HG02943 (cell line): Measurements from ENCODE around the gene CEP290.
"Not testable (repeated sequence)": the region's sequence is repeated elsewhere in the genome, so short reads cannot be mapped to it uniquely, and the experiment has no call there.

Experiments
- ATAC-seq: cut with Tn5 transposase; IDR thresholded peaks from one replicate; pipeline ENCODE4 v1.9.1; 2021; ENCODE audit warnings: mild to moderate bottlenecking, low read depth, moderate library complexity; ENCODE audit not compliant: unreplicated experiment

Gene CEP290

DNA sequence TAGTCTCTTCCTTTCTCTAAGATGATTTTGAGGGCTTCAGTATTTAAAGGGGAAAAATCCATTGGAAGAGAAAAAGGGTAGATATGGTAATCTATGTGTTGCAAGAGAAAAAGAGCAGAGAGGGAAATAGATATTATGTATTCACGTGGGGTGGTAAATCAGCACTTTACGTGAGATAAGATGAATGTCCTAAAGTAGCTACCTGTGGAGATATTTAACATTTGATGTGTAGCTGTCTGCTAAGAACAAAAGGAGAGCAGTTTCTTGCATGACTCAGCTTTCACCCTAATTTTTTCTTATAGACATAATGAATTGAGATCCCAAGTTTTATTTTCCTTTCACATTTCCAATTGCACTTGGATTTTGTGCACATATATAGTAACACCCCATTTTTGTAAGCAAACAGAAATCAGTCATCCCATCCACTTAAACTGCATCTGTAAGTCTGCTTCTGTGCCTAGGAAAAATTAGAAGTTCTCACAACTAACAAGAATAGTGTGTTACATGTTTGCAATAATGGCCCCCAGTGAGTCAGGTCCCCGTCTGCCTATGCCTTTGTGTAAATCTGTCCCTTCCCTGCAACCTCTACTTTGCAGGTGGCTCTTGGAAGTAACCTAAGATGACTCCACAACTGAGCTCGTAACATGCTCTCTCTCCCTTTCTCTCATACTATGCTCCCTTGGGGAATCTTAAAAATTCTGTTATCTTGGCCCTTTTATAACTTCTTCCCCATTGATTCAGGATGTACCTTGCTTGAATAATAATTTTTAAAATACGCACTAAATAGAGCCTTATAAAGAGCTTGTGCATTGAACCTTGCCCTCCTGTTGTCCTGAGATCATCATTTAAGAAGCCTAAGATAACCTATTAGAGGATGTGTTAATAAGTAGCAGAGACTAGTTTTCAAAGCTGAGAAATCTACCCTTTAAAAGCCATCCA, 3.9 kb upstream of the CEP290 start:
- ATAC-seq: no peak

DNA sequence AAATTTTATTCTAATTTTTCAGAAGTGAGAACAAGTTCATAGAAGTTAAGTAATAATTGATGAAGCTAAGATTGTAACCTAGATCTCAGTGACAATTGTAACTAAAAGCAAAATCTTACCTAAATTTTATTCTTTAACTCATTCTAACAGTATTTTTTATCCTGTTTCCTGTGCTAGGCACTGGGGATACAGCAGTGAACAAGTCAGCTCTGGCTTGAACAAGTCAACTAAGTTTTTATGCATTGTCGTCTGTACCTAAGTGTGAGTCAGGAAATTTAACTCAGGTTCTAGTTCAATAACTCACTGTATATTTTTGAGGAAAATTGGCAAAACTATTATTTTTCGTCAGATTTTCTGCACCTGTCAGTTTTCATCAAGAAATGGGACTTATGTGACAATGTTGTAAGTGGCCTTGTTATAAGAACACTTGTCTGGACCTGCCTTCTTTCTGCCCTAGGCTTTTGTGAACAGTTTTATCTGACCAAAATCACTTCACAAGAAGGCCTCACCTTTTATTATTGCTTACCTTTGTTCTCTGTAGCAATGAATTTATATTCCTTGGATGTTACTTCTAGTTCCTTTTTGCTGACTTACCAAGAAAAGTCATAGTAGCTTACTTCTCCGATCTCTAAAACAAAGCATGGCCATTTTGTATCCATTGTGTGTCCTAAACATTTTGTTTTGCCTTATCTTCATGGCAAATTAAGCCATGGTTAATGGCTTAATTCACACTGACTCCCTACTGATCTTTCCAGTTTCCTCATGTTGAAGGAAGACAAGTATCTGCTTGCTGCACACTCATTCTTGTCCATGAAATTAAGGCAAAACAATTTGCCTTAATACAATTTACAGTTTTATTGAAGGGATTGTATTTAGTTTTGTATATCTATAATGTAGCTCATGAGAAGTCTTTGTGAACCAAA, 2.9 kb upstream of the CEP290 start:
- no peak for ATAC-seq

DNA sequence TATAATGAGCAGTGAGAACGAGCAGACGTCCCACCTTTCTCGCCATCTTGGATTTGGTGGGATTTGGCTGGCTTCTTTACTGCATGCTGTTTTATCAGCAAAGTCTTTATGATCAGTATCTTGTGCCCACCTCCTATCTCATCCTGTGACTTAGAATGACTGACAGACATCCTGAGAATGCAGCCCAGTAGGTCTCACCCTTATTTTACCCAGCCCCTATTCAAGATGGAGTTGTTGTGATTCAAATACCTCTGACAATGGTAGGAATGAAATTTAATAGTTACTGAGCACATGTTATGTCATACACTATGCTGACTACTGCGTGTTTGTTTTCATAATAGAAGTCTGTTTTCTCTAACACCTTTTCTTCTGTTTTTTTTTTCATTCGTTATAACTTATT, 2.1 kb upstream of the CEP290 start:
- ATAC-seq: no peak

DNA sequence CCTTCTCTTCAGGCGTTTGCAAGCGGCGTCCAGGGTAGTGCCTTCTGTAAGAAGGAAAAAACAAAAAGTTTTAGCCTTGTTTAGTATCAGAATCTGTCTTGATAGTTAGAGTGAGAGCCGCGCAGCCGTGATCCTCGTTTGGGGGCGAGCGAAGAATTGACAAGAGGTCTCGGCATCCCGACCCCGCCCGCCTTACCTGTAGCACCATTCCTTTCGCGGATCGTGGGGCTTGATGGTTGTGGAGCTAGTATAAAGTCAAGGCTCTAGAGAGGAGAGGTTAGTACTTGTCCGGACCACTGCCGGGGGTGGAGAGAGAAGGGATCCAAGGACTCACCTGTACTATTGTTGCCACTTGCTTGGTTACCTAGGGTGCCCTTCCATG, 713 bp upstream of the CEP290 start:
- peak; percentile 3 for ATAC-seq

DNA sequence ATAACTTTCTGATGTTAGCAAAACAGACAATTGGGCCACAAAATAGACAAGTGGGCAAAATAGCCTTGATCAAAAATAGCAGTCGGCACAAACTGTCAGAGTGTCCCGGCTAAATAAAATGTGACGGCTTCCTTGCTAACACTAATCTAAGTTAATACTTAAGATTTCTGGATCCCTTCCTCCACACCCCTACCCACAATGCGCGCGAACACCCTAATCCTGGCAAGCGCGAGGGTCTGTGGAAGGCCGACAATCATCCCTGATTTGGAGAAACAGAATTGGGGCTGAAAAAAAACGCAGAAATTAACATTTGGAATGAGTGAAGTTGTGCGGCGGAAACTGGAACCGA, 489 bp downstream of the CEP290 start:
- peak; percentile 0 for ATAC-seq

DNA sequence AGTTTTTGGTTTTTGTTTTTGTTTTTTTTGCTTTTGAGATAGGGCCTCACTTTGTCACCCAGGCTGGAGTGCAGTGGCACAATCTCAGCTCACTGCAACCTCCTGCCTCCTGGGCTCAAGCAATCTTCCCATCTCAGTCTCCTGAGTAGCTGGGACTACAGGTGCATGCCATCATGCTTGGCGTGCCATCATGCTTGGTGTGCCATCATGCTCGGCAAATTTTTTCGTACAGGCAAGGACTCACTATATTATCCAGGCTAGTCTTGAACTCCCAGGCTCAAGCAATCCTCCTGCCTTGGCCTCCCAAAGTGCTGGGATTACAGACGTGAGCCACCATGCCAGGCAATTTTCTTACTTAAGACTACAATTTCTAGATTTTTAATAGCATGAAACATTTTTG, 2.2 kb downstream of the CEP290 start:
- ATAC-seq: not testable (repeated sequence)

DNA sequence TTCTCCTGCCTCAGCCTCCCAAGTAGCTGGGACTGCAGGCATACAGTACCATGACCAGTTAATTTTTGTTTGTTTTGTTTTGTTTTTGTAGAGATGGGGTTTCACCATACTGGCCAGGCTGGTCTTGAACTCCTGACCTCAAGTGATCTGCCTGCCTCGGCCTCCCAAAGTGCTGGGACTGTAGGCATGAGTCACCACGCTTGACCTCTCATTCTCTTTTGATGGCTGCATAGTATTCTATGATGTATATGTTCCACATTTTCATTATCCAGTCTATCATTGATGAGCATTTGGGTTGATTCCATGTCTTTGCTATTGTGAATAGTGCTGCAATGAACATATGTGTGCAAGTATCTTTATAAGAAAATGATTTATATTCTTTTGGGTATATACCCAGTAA, 8.7 kb downstream of the CEP290 start:
- ATAC-seq: not testable (repeated sequence)

DNA sequence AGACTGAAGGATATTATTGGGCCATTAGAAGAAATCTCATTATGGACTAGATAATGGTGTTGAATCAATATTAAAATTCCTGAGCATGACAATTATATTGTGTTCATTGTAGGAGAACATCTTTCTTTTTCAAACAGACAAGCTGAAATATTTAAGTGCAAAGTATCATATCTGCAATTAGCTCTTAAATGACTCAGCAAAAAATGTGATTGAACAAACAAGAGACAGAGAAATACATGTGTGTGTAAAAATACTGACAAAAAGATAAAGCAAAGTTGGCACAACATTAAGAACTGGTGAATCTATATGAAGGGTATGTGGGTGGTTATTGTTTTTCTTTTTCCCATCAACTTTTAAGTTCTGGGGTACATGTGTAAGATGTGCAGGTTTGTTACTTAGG, 9.5 kb downstream of the CEP290 start:
- ATAC-seq: no peak

DNA sequence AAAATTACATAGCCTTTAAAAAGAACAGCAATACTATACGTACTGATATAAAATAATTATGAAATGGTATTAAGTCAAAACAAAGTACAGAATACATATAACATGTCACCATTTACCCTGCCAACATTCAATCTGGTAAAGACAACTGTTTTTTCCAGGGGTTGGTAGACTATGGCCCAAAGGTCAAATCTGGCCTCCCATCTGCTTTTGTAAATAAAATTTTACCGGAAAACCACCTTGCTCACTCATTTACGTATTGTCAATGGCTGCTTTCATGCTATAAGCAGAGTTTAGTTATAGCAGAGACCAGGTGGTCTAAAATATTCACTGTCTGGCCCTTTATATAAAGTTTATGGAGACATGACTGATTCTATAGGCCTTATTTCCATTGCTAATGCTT, 14.0 kb downstream of the CEP290 start:
- no peak for ATAC-seq

DNA sequence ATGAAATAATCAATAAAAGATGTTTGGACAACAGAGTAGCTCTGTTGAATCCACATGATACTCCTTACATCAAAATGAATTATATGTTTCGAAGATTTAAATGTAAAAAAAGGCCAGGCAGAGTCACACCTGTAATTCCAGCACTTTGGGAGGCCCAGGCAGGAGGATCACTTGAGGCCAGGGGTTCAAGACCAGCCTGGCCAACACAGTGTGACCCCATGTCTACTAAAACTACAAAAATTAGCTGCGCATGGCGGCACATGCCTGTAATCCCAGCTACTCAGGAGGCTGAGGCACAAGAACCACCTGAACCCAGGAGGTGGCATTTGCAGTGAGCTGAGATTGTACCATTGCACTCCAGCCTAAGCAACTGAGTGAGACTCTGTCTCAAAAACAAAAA, 14.8 kb downstream of the CEP290 start:
- no peak for ATAC-seq

DNA sequence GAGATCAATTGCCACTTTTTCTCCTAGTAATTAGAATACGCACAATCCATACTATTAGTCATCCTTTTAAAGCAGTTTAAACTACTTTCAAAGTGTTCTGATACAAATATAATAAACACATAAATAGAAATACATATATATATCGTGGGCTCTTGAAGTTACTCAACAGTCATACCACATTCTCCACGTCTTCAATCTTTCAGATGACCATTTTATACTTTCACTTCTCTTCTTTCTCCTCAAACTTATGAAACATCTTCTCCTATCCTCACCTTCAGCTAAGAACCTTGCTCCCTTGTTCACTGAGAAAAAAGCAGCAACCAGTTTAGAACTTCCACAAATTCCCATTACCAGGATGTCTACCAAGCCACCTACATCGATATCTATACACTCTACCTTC, 19.2 kb downstream of the CEP290 start:
- ATAC-seq: no peak

DNA sequence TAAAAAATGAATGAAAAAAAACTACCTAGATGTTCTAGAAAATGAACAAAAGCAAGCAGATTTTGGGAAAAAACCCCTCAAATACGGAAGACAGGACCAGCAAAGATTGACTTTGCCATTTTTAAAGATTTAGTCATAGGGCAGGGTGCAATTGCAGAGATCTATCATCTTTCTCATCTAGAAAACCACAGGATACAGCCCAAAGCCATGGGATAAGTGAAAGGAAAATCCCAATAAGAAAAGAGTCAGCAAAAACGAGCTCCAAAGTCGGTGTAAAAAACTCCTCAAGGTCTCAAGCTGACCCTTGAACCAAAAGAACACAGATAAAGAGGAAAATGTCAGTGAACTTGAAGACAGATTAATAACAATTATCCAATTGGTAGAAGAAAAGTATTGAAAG, 28.0 kb downstream of the CEP290 start:
- no peak for ATAC-seq

DNA sequence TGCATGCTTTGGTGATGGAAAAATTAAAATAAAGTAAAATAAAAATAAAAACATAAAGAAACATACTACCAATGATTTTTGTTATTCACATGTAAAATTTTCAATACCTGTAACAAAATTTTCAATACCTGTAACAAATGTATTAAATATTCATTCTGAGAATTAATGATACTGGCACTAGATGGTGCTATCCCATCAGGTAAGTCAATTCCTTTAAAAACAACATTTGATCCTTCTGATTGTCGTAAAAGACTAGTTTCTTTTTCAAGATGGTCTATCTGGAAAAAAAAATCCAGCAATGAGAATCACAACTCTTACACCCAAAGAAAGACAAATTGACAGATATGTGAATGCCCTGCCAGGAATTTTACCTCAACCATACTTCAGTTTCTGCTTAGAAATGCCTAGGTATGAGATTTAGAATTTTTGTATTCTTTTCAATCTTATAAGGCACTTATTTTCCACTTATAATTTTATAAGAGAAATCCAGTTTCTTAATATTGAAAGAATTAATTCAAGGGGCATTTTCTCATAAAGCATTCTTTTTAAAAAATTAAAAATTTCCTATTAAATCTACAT, 30.7 kb downstream of the CEP290 start:
- no peak for ATAC-seq

DNA sequence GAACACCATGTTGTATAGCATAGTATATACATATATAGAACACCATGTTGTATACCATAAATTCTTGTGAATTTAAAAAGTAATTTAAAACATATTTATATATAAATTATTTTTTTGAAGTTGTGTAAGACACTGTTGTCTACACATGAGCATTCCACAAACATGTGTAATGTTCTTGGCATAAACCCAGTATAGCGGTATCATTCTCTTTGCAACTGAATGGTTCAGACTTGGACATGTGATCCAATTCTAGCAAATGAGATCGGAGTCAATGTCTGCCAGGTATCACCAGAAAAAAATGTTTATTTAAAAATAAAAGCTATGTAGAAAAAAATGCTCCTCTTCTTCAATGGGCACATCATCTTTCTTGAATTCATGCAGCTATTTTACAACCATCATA, 33.9 kb downstream of the CEP290 start:
- ATAC-seq: no peak

DNA sequence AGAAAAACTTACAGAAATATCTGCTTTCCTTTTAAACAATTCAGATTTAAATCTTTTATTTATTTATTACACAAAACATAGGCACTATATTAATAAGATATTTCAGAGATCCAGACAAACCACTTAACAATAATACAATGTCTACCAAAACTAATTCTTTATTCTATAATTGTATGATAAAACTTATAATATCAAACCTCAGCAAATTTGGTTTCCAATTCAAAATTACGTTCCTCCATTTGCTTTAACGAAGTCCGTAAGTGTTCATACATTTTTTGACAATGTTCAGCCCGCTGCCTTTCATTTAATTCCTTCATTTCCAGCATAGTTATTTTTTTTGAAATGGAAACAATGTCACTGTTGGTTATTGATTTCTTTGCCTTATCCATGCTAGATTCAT, 48.3 kb downstream of the CEP290 start:
- ATAC-seq: no peak

DNA sequence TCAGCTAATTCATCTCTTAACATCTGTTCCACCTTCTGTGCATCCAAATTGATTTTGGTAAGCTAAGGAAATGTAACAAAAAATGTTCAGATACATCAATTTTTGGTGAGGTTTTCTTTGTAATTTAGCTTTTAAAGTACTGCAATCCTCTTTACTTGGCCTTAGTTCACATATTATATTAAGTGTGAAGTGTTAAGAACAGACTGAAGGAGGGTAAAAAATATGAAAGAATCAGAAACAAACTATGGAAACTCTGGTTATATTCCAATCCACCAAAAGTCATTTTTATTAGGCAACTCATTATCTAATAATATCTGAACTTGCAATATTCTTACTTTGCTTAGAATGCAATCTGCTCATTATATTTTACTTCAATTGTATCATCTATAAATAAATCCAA, 49.1 kb downstream of the CEP290 start:
- ATAC-seq: no peak

DNA sequence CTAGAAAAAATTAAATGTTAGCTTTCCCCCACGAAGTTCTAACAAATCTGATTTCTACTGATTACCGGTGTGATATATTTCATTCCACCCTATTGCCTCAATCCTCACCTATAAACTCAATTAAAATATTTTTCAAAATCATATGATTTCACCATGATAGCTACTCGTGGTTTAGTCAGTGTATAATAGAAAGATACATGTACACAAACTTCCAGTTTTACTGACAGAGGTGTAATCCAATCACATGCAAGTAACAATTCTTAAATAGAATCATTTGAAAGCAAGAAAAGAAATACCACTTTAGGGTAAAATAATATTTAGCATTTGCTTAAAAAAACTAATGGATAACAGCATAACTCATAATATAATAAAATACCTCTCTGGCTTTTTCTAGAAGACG, 57.7 kb downstream of the CEP290 start:
- no peak for ATAC-seq

DNA sequence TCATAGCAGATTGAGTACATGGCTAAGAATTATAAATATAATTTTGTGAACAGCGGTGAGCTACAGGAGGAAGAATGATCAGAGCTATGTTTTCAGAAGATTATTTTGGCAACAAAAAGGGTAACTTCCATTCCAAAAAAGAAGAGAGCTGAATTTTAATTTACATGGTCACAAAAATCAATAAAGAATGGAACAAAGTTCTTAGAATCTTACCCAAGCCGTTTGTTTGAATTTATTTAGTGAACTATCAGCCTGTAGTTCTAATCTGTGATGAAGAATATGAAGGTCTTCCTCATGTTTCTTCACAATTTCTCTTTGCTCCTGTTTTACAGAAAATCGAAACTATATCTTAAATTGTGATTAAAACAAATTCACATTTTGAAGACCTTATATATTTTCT, 58.3 kb downstream of the CEP290 start:
- ATAC-seq: no peak

DNA sequence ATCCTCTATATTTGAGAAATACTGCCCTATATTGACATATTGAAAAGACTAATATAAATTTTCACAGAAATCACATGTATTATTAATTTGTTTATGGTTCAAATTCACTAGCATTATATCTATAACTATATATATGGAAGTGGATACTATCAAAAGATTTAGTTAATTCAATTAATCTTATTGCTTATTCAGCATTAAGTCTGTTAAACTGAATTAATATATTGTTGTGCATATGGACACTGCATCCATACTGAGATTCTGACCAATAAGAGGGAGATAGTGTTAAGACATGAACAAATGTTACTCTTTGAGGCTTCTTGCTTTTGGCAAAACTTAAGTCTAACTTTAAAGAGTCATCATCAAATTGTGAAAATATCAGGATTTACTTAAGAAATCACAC, 60.6 kb downstream of the CEP290 start:
- no peak for ATAC-seq

DNA sequence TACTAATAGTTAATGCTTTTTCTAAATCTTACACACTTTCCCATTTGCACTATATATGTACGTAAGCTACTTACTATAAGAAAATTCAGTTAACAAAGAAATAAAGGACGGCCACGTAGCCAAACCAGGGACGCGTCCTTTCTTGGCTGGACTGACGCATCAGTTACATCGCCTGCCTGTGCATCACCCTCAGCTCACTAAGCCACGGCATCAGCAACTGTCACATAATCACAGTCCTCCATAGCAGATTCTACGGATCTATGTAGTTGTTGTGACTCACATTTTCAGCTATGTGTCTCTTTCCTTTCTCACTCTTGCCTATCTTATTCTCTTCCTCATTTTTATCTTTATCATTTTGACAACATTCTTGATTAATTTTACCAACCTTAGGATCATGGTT, 74.6 kb downstream of the CEP290 start:
- ATAC-seq: no peak

DNA sequence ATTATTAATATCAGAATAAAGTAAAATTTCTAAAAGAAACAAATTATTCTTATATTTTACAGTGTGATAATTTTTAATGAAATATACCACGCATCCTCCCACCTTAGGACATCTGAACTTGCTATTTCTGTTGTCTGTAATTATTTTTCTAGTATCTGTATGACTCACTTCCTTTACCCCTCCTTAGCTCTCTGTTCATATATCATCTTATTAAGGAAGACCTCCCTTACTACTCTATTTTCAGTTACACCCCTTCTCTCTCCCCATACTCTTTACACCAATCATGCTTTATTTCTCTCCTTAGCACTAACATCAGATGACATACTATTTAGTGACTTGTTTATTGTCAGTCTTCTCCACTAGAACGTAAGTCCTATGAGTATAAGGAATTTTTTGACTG, 78.5 kb downstream of the CEP290 start:
- ATAC-seq: peak; percentile 91
